ENCODE results near the gene TUFT1.

The TUFT1 gene

GRCh38 chr1:151624783-151625182, 84.7 kb downstream of the TUFT1 start (continued):
- no peak for TF ChIP-seq ZNF18 (tag by site-specific recombination; IDR thresholded peaks at IDR 0.05)
- no peak for TF ChIP-seq ZNF623 (tag by site-specific recombination; IDR thresholded peaks at IDR 0.05)
- TF ChIP-seq ZNF549 (tag by site-specific recombination; IDR thresholded peaks at IDR 0.05): no peak
- no peak for TF ChIP-seq ZNF658 (tag by site-specific recombination; IDR thresholded peaks at IDR 0.05)
- TF ChIP-seq ZNF132 (tag by site-specific recombination; IDR thresholded peaks at IDR 0.05; ENCODE audit: borderline replicate concordance): no peak
- TF ChIP-seq ZIC2 (tag by site-specific recombination; IDR thresholded peaks at IDR 0.05): no peak
- TF ChIP-seq, protein P1, sequence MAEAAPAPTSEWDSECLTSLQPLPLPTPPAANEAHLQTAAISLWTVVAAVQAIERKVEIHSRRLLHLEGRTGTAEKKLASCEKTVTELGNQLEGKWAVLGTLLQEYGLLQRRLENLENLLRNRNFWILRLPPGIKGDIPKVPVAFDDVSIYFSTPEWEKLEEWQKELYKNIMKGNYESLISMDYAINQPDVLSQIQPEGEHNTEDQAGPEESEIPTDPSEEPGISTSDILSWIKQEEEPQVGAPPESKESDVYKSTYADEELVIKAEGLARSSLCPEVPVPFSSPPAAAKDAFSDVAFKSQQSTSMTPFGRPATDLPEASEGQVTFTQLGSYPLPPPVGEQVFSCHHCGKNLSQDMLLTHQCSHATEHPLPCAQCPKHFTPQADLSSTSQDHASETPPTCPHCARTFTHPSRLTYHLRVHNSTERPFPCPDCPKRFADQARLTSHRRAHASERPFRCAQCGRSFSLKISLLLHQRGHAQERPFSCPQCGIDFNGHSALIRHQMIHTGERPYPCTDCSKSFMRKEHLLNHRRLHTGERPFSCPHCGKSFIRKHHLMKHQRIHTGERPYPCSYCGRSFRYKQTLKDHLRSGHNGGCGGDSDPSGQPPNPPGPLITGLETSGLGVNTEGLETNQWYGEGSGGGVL (tag by site-specific recombination; IDR thresholded peaks at IDR 0.05): no peak
- no peak for TF ChIP-seq OVOL3 (tag by site-specific recombination; IDR thresholded peaks at IDR 0.05)
- no peak for TF ChIP-seq ZNF366 (tag by site-specific recombination; conservative IDR thresholded peaks at IDR 0.05)
- TF ChIP-seq ZSCAN30 (tag by site-specific recombination; IDR thresholded peaks at IDR 0.05): no peak

GRCh38 chr1:151626740-151627334, 86.7 kb downstream of the TUFT1 start:
- H3K36me3 ChIP-seq (ENCODE audit: control insufficient read depth in 2 of 2, insufficient read depth in 1 of 2, low read length in 2 of 2): peaks cover 0 to 3% of the 10 kb centered on the region in 2 experiments; a peak in 2 of 3 replicates
- CTCF ChIA-PET: interaction anchor here (1.2 kb wide), 1 partner anchor 11 kb away, joined by 3 read pairs; no protein-coding TSS in a partner anchor
- POLR2A ChIA-PET: no interaction called here
- no peak for TF ChIP-seq ZNF561 (tag by site-specific recombination; IDR thresholded peaks at IDR 0.05; ENCODE audit: borderline replicate concordance)
- TF ChIP-seq ZSCAN4 (tag by site-specific recombination; IDR thresholded peaks at IDR 0.05): no peak
- TF ChIP-seq ZNF768 (tag by site-specific recombination; IDR thresholded peaks at IDR 0.05): no peak
- no peak for TF ChIP-seq ZNF558 (tag by site-specific recombination; IDR thresholded peaks at IDR 0.05)
- TF ChIP-seq GFI1B (tag by site-specific recombination; IDR thresholded peaks at IDR 0.05): no peak
- TF ChIP-seq, protein P2, sequence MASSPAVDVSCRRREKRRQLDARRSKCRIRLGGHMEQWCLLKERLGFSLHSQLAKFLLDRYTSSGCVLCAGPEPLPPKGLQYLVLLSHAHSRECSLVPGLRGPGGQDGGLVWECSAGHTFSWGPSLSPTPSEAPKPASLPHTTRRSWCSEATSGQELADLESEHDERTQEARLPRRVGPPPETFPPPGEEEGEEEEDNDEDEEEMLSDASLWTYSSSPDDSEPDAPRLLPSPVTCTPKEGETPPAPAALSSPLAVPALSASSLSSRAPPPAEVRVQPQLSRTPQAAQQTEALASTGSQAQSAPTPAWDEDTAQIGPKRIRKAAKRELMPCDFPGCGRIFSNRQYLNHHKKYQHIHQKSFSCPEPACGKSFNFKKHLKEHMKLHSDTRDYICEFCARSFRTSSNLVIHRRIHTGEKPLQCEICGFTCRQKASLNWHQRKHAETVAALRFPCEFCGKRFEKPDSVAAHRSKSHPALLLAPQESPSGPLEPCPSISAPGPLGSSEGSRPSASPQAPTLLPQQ (tag by site-specific recombination; IDR thresholded peaks at IDR 0.05): no peak
- no peak for TF ChIP-seq BCL11A (tag by site-specific recombination; IDR thresholded peaks at IDR 0.05; ENCODE audit: low read depth)
- no peak for TF ChIP-seq KLF17 (tag by site-specific recombination; IDR thresholded peaks at IDR 0.05)
- TF ChIP-seq ZSCAN18 (tag by site-specific recombination; IDR thresholded peaks at IDR 0.05): no peak
- no peak for TF ChIP-seq ZBTB6 (tag by site-specific recombination; IDR thresholded peaks at IDR 0.05)
- no peak for TF ChIP-seq SP3 (tag by site-specific recombination; IDR thresholded peaks at IDR 0.05)
- no peak for TF ChIP-seq ZNF37A (tag by site-specific recombination; IDR thresholded peaks at IDR 0.05)
- no peaks in the 10 kb centered on the region for H3K9me3 ChIP-seq (ENCODE audit: control insufficient read depth, insufficient read depth, low read depth, low read length)
- H3K4me1 ChIP-seq (ENCODE audit: control insufficient read depth, insufficient read depth, low read length): no peaks in the 10 kb centered on the region
- H3K27ac ChIP-seq (ENCODE audit: extremely low read depth, low read depth, low read length): no peak overlapping the region
- no peak overlapping the region for H3K4me3 ChIP-seq (ENCODE audit: low read depth, low read length)
